HG02610 (cell line): ENCODE results near the gene CDCA4.
"Not testable (repeated sequence)": the region's sequence is repeated elsewhere in the genome, so short reads cannot be mapped to it uniquely, and the experiment has no call there.

Experiments used
- ATAC-seq: cut with Tn5 transposase; IDR thresholded peaks from one replicate; pipeline ENCODE4 v1.9.1; 2021; ENCODE audit warnings: mild to moderate bottlenecking, moderate library complexity; ENCODE audit not compliant: unreplicated experiment

Gene CDCA4

DNA sequence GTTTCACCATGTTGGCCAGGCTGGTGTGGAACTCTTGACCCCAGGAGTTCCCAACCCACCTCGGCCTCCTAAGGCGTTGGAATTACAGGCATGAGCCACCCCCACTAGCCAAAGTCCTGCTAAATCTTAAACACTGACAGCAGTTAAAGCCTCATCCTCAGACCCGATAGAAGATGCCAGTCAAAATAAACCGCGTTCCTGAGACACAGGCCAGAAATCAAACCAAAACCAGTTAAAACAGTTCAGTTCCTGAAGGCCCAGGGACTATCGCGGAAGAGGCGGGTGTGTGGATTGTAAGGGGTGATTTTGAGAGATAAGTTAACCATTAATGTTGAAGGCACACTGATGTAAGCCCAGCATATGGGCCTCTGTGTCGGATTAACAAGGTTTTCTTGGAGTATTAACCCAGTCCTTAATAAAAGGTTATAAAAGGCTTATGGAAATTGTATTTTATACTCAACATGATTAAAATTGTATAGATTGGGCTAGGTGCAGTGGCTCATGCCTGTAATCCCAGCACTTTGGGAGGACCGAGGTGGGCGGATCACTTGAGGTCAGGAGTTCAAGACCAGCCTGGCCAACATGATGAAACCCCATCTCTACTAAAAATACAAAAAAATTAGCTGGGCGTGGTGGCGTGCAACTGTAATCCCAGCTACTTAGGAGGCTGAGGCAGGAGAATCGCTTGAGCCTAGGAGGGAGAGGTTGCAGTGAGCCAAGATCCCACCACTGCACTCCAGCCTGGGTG is 18.7 kb upstream of the CDCA4 start:
- ATAC-seq = no peak

DNA sequence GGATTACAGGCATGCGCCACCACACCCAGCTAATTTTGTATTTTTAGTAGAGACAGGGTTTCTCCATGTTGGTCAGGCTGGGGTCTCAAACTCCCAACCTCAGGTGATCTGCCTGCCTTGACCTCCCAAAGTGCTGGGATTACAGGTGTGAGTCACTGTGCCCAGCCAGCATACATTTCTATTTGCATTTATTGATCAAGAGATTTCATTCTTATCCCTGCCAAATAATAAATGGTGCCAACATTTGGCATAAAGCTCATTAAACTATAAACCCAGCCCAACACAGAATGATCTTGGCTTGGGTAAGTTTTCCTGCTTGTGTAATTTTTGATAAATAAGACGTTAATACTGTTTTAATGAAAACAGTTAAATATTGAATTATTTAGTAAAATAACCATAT is 14.7 kb upstream of the CDCA4 start:
- not testable (repeated sequence) for ATAC-seq

DNA sequence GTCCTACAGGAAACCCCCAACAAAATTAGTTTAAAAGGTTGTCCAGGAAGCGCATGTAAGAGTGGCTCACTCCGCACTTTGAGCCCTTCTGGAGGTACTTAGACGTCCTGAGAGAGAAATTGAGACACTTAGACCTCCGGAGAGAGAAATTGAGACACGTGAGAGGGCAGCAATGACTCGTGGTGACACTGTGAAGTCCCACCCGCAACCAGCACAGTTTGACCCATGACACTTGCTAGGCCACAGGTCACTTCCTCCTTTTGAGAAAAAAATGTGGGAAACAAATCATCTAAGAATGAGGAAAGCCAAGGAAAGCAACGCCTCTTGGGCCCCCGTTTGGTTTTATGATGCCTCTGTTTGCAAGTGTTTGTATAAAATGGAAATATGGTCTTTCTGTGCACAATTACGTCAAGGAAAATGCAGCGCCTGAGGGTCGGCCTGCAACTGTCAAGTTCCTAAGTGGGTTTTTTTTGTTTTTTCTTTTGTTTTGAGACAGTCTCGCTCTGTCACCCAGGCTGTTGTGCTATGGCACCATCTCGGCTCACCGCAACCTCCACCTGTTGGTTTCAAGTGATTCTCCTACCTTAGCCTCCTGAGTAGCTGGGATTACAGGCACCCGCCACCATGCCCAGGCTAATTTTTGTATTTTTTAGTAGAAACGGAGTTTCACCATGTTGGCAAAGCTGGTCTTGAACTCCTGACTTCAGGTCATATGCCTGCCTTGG is 13.6 kb upstream of the CDCA4 start:
- no peak for ATAC-seq

DNA sequence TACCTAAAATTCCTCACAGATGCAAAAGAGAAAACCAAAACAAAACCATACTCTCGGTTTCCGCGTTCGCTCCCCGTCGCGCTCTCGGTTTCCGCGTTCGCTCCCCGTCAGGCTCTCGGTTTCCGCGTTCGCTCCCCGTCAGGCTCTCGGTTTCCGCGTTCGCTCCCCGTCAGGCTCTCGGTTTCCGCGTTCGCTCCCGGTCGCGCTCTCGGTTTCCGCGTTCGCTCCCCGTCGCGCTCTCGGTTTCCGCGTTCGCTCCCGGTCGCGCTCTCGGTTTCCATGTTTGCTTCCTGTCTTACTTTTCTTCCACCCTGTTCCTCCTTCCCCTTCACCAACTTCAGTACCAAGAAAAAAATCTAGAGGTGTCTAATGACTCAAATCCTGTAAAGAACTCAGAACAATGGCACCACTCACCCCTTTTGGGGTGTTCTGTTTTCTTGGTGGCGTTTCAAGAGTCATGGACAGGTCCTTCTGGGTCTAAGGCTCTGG is 12.6 kb upstream of the CDCA4 start:
- ATAC-seq = not testable (repeated sequence)

DNA sequence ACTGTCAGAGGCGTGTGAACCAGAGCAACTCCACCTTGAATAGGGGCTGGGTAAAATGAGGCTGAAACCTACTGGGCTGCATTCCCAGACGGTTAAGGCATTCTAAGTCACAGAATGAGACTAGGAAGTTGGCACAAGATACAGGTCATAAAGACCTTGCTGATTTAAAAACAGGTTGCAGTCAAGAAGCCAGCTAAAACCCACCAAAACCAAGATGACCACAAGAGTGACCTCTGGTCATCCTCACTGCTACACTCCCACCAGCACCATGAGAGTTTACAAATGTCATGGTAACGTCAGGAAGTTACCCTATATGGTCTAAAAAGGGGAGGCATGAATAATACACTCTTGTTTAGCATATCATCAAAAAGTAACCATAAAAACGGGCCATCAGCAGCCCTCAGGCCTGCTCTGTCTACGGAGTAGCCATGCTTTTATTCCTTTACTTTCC is 11.6 kb upstream of the CDCA4 start:
- not testable (repeated sequence) for ATAC-seq

DNA sequence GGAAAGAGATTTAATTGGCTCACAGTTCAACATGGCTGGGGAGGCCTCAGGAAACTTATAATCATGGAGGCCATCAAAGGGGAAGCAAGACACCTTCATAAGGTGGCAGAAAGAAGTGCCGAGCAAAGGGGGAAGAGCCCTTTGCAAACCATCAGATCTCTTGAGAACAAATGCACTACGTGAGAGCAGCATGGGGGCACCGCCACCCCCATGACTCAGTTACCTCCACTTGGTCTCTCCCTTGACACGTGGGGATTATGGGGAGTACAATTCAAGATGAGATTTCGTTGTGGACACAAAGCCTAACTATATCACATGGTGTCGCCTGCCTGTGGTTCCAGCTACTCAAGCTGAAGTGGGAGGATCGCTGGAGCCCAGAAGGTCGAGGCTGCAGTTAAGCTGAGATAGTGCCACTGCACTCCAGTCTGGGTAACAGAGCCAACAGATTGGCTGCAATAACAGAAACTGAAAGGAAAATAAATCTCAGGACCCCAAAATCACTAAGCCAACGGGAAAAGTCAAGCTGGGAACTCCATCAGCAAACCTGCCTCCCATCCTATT is 10.0 kb upstream of the CDCA4 start:
- no peak for ATAC-seq

DNA sequence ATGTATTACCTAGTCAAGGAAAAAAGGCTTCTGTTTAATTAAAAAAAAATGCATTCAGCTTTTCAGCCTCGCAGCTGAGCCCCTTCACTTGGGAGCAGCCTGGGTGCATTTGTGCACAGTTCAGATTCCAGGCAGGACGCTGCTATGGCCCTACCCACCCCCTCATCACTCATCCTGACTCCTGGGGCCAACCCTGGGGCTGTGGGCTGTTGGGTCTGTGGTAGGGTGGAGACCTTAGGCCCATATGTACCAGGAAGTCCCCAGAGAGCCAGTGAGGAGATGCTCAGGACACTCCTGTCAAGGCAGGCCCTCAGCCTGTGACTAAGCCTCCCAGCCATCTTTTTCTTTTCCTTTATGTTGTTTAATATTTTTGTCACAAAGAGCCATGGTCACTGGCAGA is 9.3 kb upstream of the CDCA4 start:
- ATAC-seq = no peak

DNA sequence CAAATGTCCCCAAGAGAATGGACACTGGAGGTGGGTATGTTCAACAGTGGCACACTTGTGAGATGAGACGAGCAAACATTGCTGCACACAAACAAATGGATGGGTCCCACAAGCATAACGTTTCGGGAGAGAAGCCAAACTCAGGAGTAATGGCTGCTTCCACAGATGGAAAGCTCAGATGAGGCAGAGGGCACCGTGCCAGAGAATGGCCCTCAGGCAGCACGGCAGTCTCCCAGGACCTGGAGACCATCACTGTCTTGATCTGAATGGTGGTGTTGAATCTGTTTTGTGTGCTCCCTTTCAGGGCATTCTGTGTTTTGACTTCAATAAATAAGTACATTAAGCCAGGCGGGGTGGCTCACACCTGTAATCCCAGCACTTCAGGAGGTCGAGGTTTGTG is 8.5 kb upstream of the CDCA4 start:
- no peak for ATAC-seq

DNA sequence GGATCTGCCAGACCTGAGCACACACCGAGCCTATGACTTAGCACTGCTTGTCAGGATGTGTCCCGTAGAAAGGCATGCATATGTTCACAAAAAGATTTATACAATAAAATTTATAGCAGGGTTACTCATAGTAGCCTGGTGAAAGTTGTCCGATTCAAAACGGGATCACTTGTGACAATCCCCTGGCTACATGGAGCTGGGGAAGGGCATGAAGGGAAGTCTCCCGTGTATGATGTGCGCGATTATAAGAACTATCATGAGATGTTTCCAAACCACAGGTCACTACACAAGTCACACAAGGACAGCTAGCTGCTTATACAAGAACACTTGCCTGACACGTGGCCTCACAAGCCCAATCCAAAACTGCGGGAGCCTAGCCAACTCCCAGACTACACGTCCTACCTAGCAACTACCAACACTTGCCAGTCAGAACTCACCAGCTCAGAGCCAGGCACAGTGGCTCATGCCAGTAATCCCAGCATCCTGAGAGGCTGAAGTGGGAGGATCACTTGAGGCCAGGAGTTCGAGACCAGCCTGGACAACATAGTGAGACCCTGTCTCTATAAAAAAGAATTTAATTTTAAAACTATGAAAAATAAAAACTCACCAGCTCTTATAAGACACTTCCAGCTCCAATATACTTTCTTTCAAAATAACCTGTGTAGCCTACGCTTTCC is 7.5 kb upstream of the CDCA4 start:
- ATAC-seq = no peak

DNA sequence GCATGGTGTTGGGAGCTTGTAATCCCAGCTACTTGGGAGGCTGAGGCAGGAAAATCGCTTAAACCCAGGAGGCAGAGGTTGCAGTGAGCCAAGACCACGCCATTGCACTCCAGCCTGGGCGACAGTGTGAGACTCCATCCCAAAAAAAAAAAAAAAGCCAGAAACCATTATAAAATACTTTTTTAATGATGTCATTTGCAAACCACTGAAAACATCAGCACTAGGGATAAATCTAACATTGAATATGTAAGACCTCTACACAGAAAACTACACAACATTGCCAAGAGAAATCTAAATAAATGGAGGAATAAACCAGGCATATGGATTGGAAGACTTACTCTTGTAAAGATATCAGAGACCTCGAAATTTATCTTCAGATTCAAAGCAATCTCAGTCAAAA is 6.8 kb upstream of the CDCA4 start:
- ATAC-seq = not testable (repeated sequence)

DNA sequence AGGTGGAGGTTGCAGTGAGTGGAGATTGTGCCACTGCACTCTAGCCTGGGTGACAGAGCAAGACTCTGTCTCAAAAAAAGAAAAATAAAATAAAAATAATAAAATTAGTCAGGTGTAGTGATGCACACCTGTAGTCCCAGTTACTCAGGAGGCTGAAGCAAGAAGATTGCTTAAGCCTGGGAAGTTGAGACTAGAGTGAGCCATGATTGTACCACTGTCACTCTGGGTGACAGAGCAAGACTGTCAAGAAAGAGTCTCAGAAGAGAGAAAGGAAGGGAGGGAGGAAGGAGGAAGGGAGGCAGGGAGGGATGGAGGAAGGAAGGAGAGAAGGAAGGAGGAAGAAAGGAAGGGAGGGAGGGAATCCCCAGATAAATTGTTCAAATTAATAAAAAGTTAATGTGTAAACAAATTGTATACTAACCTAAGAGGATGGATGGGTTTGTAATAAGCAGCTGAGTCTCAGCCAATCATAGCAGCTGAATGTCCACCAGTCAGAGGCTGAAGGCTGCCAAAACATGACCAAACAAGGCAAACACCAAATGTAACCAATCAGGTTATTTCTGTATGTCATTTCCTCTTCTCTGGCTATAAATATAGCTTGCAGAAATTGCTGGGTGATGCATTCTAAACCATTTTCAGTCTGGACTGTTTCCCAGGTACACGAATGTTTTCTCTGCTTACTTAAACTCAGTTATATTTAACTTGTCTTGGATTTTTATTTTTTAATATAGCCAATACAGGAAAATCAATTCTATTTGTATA is 6.1 kb upstream of the CDCA4 start:
- ATAC-seq = no peak

DNA sequence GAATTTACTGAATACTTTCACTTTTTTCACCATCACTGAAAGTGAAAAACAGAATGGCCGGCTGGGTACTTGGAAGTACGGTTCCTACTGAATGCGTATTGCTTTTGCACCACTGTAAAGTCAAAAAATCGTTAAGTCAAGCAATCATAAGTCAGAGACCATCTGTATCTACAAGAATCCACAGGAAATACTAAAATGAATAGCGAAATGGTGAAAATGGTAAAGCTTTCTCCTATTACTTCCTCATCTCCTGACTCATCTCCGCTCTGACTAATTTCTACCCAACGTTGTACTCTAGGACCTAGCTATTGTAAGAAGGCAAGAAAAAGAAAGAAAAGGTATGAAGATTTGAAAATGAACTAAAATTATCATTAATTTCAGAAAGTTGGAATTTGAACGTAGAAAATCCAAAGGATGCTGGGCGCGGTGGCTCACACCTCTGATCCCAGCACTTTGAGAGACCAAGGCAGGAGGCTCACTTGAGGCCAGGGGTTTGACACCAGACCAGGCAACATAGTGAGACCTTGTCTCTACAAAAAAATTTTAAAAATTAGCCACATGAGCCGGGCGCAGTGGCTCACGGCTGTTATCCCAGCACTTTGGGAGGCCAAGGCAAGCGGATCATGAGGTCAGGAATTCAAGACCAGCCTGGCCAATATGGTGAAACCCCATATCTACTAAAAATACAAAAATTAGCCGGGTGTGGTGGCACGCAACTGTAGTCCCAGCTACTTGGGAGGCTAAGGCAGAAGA is 5.3 kb upstream of the CDCA4 start:
- ATAC-seq = no peak

DNA sequence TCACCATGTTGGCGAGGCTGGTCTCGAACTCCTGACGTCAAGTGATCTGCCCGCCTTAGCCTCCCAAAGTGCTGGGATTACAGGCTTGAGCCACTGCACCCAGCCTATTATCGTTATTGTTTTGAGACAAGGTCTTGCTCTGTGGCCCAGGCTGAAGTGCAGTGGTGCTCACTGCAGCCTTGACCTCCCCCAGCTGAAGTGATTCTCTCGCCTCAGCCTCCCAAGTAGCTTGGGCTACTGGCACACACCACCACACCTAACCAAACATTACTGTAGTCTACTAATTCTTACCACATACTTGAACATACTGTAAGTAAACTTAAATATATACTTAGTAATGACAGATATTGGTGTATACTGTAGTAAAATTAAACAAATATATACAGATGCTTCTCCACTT is 4.5 kb upstream of the CDCA4 start:
- no peak for ATAC-seq

DNA sequence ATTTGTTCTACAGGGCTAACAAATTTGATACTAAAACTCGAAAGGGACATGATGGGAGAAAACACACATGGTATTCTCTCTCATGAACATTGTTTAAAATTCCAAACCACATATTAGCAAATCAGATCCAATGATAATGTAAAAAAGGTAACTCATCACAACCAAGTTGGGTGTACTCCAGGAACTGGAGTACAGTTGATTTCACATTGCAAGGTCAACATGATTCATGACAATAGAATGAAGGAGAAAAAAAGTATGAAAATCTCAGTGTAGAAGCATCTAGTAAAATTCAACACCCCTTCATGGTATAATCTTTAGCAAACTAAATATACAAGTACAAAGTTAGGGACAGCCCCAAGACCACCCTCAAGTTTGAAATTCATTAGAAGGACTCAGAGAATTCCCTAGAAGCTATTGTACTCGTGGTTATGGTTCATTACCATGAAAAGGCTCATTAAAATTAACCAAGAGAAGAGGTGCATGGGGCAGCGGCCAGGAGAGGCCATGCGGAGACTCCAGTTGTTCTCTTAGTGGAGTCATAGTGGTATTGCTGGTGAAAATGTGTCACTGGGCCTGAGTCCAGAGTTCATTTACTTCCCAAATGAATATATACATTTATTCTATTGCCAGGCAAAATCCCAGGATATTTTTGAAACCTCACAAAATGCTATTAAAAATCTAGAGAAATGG is 3.1 kb upstream of the CDCA4 start:
- no peak for ATAC-seq

DNA sequence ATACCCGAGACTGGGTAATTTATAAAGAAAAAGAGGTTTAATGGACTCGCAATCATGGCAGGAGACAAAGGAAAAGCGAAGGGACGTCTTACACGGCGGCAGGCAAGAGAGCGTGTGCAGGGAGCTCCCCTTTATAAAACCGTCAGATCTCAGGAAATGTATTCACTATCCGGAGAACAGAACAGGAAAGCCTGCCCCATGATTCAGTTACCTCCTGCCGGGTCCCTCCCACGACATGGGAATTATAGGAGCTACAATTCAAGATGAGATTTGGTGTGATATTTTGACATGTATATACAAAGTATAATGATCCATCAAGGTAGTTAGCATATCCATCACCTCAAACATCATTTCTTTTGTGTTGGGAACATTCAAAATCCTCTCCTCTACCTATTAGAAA is 2.3 kb upstream of the CDCA4 start:
- no peak for ATAC-seq

DNA sequence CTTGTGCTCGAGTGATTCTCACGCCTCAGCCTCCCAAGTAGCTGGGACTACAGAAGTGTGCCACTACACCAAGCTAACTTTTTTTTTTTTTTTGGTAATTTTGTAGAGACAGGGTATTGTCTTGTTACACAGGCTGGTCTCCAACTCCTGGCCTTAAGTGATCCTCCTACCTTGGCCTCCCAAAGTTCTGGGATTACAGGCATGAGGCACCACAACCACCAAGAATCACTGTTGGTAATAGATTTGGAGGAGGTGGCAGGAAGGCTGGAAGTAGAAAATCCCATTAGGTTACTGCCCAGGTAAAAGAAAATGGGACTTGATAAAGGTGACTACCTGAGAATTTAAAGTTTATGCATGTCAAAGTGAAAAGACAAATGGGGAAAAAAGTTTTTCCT is 1.4 kb upstream of the CDCA4 start:
- no peak for ATAC-seq

DNA sequence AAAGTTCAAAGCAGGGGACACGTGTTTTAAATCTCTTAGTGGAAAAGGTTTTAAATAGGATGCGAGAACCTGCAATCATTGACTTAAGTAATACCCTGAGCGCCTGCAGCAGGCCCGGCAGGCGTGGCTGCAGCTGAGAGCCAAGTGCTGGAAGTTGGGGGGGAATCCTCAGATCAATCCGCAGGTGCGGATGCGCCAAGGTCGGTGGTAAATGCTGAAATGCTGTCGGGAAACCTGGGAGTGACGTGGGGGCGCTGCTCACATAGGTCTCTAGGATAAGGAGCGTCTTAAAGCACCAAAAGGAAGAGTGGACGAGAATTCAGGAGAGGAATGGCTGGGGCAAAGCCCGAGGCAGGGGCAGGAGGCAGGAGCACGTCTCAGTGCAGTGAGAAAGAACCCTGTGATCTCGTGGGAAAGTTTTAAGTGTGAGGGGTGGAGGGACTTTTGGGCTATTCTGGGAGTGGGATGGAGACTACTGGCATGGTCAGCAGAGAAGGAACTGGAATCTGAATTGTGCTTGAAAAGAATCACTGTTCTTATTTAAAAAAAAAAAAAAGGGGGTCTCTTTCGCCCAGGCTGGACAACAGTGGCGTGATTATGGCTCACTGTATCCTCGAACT is 883 bp upstream of the CDCA4 start:
- ATAC-seq = no peak

DNA sequence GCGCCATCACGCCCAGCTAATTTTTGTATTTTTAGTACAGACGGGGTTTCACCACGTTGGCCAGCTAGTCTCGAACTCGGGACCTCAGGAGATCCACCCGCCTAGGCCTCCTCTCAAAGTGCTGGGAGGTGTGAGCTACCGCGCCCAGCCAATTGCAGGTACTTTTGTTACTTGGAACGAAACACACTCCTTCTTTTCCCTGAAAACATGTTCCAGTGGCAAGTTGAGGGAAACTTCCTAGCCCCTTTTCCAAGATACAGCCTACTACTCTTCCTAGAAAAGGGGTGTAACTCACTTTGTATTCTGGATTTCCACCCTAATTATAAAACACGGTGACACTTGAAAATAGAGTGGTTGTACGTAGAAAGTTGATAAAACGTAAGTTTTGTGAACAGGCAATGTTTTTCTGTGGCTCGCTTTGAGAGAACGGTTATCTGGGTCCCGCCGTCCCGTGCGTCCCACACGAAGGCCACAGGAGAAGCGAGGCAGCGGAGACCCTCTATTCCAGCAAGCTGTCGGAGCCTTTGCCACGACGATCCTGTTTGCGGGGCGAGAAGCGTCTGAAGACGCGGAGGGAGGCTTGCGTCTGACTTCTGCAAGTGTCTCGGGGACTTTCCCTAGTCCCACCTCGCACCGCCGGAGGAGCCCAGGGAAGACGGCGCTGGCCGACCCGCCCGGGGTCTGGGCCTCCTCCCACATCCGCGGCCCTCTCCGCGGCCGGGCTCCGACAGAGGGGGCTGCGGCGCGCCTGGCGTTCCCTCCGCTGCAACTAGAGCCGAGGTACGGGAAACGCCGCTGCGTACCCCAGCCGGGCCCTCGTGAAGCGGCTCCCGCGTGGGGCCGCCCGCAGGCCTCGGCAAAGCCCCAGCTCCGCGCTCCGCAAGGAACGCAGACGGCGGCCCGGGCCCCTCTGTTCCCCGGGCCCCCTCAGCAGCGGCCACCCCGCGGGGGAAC is 745 bp downstream of the CDCA4 start:
- ATAC-seq = peak; percentile 31
